HepG2 (cell line): ENCODE results near the gene CD300LB. TPM values are rescaled to one million over a fixed set of nuclear protein-coding genes. Genes with fewer than 3 reads are reported as not detected.
"Not testable (repeated sequence)": the region's sequence is repeated elsewhere in the genome, so short reads cannot be mapped to it uniquely, and the experiment has no call there.

Experiments used
- ATAC-seq: fragments of 200-7000 bp; cut with Tn5 transposase; 3 replicates; pipeline ENCODE4 v1.9.1; 2020; ENCODE audit warnings: mild to moderate bottlenecking, moderate library complexity
- BruUV-seq: library from RNA; stranded (reverse); fragments of 400-500 nt; replicated peaks from 2 replicates; lab custom pipeline; 2021; lab: Mats Ljungman, UMichigan
- CTCF ChIA-PET: fragments of 300-600 bp; formaldehyde crosslinking; extraction: SDS; loops from one replicate; lab custom pipeline; 2021; ENCODE audit warnings: low total read pairs, inconsistent platforms, low intra/inter-chr PET ratio; lab: Yijun Ruan, JAX
- POLR2A ChIA-PET: fragments of 350-600 bp; sonication (Branson Sonifier 250); formaldehyde crosslinking; loops from one replicate; lab custom pipeline; 2020; ENCODE audit warnings: antibody characterized with exemption, inconsistent platforms; lab: Yijun Ruan, JAX
- DNase-seq: peaks from one replicate; pipeline ENCODE4 v3.0.0-alpha.2; 2015; ENCODE audit warnings: low spot score
- FAIRE-seq: peaks from 3 replicates; lab custom pipeline; 2011; peaks lifted over from hg19 to GRCh38; lab: Jason Lieb, UNC
- H2AFZ ChIP-seq: one replicate; pipeline ENCODE4 v1.6.1; 2011; ENCODE audit warnings: low read length, inconsistent platforms
- H3K27ac ChIP-seq: fragments of 300-600 bp; 3 replicates; pipeline ENCODE4 v1.8.0; 2011; ENCODE audit warnings: mixed run types, mild to moderate bottlenecking, mixed read lengths, low read length, inconsistent platforms; ENCODE audit not compliant: insufficient read depth; ENCODE audit errors: extremely low read length
- H3K27me3 ChIP-seq, 2 experiments: fragments of 200-600 bp in 1 of 2; 2 replicates in 1 of 2; 3 replicates in 1 of 2; pipeline versions ENCODE4 v1.6.0 to v1.8.0; 2011; ENCODE audit warnings: low read length in 2 of 2, mild to moderate bottlenecking in 2 of 2, moderate library complexity in 2 of 2, inconsistent platforms in 1 of 2; ENCODE audit not compliant: insufficient read depth in 2 of 2, control insufficient read depth in 1 of 2
- H3K36me3 ChIP-seq, 2 experiments: fragments of 200-600 bp in 1 of 2; replicated peaks in 1 of 2; 2 replicates in 1 of 2; 3 replicates in 1 of 2; pipeline versions ENCODE4 v1.5.1 to v1.8.0; 2011; ENCODE audit warnings: low read length in 2 of 2, inconsistent platforms in 1 of 2; ENCODE audit not compliant: insufficient read depth in 2 of 2, control insufficient read depth in 1 of 2
- H3K4me1 ChIP-seq: 2 replicates; pipeline ENCODE4 v1.5.1; 2012; ENCODE audit warnings: low read length, inconsistent platforms; ENCODE audit not compliant: insufficient read depth
- H3K4me2 ChIP-seq: 2 replicates; pipeline ENCODE4 v1.6.0; 2011; ENCODE audit warnings: low read depth, low read length, inconsistent platforms
- H3K4me3 ChIP-seq, 3 experiments: fragments of 200-600 bp in 1 of 3; sonication (generic), shearing (Covaris generic) in 1 of 3; replicated peaks in 1 of 3; 2 replicates each; pipeline ENCODE4 v1.5.1; 2011 to 2016; ENCODE audit warnings: low read length in 3 of 3, inconsistent platforms in 2 of 3, low read depth in 2 of 3, mild to moderate bottlenecking in 2 of 3, control low read depth in 1 of 3, mixed read lengths in 1 of 3; ENCODE audit not compliant: insufficient read depth in 1 of 3
- H3K79me2 ChIP-seq: one replicate; pipeline ENCODE4 v1.6.1; 2011; ENCODE audit warnings: low read length, inconsistent platforms; ENCODE audit not compliant: insufficient read depth
- H3K9ac ChIP-seq: 2 replicates; pipeline ENCODE4 v1.6.0; 2011; ENCODE audit warnings: mild to moderate bottlenecking, low read depth, low read length, inconsistent platforms; ENCODE audit not compliant: insufficient read depth
- H3K9me3 ChIP-seq: 2 replicates; pipeline ENCODE4 v1.5.1; 2012; ENCODE audit warnings: mild to moderate bottlenecking, low read length
- H4K20me1 ChIP-seq: 2 replicates; pipeline ENCODE4 v1.6.0; 2011; ENCODE audit warnings: inconsistent platforms, mild to moderate bottlenecking, low read length, moderate library complexity; ENCODE audit not compliant: insufficient read depth
- BHLHE40 ChIP-seq: IDR thresholded peaks from 2 replicates; pipeline ENCODE4 v1.6.1; 2011; ENCODE audit warnings: low read length, improper control_type of control experiment
- MAFK ChIP-seq, 2 experiments: IDR thresholded peaks in 1 of 2; conservative IDR thresholded peaks in 1 of 2; 2 replicates each; pipeline ENCODE4 v1.6.1; 2011; ENCODE audit warnings: improper control_type of control experiment in 2 of 2, low read length in 2 of 2
- ZNF431 ChIP-seq: sonication (generic); formaldehyde crosslinking; IDR thresholded peaks from 2 replicates; pipeline ENCODE4 v1.9.0; 2022; ENCODE audit warnings: missing genetic modification reagents, low read depth, mild to moderate bottlenecking, borderline replicate concordance
- WGBS: methylation state at CpG from one replicate; pipeline ENCODE4 v1.1.6; 2017; ENCODE audit warnings: low lambda C conversion rate; 5-methylcytosine and 5-hydroxymethylcytosine counted together
- in situ Hi-C: cut with HindIII; loops from 2 replicates; pipeline ENCODE4 v1.10.0; 2017; ENCODE audit warnings: low pct_unique_long_range_greater_than_20kb; ENCODE audit not compliant: extremely low pct_ligation_motif_present
- intact Hi-C: fragments of 100-400 bp; cut with micrococcal nuclease; formaldehyde crosslinking; loops from one replicate; pipeline ENCODE4 v1.10.0; 2022; ENCODE audit not compliant: unreplicated experiment
- polyA plus RNA-seq, 8 experiments: library from polyadenylated mRNA; depleted of rRNA in 3 of 8; stranded (reverse) in 7 of 8; unstranded in 1 of 8; fragments of >200 nt; fragmentation: Illumina TruSeq in 4 of 8; extraction: Trizol in 4 of 8; gene quantifications; 2 replicates each; pipeline versions ENCODE4 v1.2.1 to v1.2.3, GENCODE V29; 2011 to 2016; ENCODE audit warnings: low read depth in 4 of 8, missing spikeins in 1 of 8, mixed read lengths in 1 of 8; ENCODE audit not compliant: insufficient read depth in 1 of 8
- total RNA-seq, 5 experiments: library from RNA; depleted of rRNA; stranded (reverse); fragments of >200 nt; fragmentation: Illumina TruSeq; extraction: Trizol; gene quantifications; 2 replicates each; pipeline ENCODE4 v1.2.3, GENCODE V29; 2016; ENCODE audit warnings: low read depth in 1 of 5

The CD300LB gene
- total and polyA plus RNA-seq, 2 of the 13 experiments (the other 11 are each of a cell fraction or from before 2014, with no cell fraction given): not detected

DNA sequence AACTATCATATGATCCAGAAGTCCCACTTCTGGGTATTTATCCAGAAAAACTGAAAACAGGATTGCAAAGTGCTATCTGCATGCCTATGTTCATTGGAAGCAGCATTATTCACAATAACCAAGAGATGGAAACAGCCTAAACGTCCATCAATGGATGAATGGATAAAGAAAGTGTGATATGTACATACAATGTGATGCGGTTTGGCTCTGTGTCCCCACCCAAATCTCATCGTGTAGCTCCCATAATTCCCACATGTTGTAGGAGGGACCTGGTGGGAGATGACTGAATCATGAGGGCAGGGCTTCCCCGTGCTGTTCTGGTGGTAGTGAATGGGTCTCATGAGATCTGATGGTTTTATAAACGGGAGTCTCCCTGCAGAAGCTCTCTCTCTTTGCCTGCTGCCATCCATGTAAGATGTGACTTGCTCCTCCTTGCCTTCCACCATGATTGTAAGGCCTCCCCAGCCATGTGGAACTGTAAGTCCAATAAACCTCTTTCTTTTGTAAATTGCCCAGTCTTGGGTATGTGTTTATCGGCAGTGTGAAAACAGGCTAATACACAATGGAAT is 12.8 kb downstream of the CD300LB start:
- H3K79me2 ChIP-seq, POLR2A ChIA-PET, DNase-seq, BruUV-seq, ATAC-seq, H3K36me3 ChIP-seq, intact Hi-C loops, H3K4me3 ChIP-seq, H4K20me1 ChIP-seq, FAIRE-seq, H2AFZ ChIP-seq, H3K4me2 ChIP-seq, CTCF ChIA-PET, H3K9ac ChIP-seq, H3K27ac ChIP-seq, in situ Hi-C loops: not testable (repeated sequence)
- Histone ChIP-seq H3K27me3 (peaks cover 0 to 32% of the 10 kb centered on the region in 2 experiments; a peak in 4 of 5 replicates), H3K9me3 (peaks cover 19% of the 10 kb centered on the region), H3K4me1 (peaks cover 11% of the 10 kb centered on the region; the same call in 1 of the 2 replicates)
- WGBS: 22% methylated on average over 6 of the region's 6 CpGs
- peak; percentile 86; the same call in 1 of the 2 replicates for TF ChIP-seq ZNF431 (CRISPR knock-in tag)

DNA sequence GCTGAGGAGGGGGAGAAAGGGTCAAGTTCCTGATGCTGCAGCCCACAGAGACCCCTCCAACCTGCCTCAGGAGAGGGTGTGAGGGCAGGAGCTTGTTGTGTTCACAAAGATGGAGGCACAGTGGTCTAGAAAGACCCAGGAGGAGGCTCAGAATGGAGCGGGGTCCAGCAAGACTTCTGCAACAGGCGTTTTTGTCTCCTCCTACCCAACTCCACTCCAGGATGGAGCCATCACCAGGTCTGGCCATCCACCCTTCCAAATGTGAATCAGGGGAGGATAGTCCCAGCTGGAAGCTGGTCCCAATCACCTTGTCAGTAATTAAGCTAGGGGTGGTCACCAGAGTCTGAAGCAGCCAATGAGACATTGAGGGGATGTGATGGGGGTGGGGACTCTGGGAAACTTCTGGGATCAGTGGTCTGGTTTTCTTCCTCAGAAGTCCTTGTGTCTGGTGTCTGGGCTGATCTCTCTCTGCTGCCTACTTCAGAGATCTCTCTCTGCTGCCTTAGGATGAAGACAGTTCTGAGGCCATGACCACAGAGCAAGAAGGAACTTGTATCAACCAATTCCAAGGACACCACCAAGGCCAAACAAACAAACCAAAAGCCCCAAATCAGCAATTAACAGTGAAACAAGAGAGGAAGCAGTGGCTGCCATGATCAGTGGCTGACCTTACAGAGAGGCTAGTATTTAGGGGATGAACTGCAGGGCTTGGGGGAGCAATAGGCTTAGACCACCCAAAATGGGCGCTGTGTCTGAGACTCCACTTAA is 14.5 kb downstream of the CD300LB start:
- no TSS peak for BruUV-seq
- no peak for TF ChIP-seq BHLHE40
- TF ChIP-seq MAFK (conservative IDR thresholded peaks at IDR 0.05 in 1 of 2, IDR thresholded peaks at IDR 0.05 in 1 of 2; ENCODE audit: low read length in 2 of 2): 0 out of 4 replicates have a peak, but pooled peaks of 1 of the 2 experiments have one; percentile 19
- TF ChIP-seq, all 625 proteins: peak for 1
- ChIA-PET POLR2A (no interaction called here), CTCF (no interaction called here)
- 0% methylated on average over 3 of the region's 3 CpGs for WGBS
- H3K36me3 ChIP-seq: no peaks in the 10 kb centered on the region
- H3K9ac ChIP-seq: no peak overlapping the region
- H3K9me3 ChIP-seq: peaks cover 19% of the 10 kb centered on the region
- in situ Hi-C loops: no loop called here
- DNase-seq (no peak), FAIRE-seq (no peak), ATAC-seq (no peak)
- H3K4me3 ChIP-seq: no peak overlapping the region
- H2AFZ ChIP-seq: no peak overlapping the region
- intact Hi-C loops: no loop called here
- H3K27ac ChIP-seq: no peak overlapping the region
- peaks cover 9% of the 10 kb centered on the region; the same call in 1 of the 2 replicates for H3K4me1 ChIP-seq
- no peaks in the 10 kb centered on the region for H3K79me2 ChIP-seq
- no peaks in the 10 kb centered on the region for H4K20me1 ChIP-seq
- no peak overlapping the region for H3K4me2 ChIP-seq
- peaks cover 0 to 15% of the 10 kb centered on the region in 2 experiments; a peak in 3 of 5 replicates for H3K27me3 ChIP-seq
